ENCODE results near the gene PDF. TPM values are rescaled to one million over a fixed set of nuclear protein-coding genes. Genes with fewer than 3 reads are reported as not detected.
A peak's percentile ranks its signal among the peaks of the same experiment; 100 is the strongest.
"Not testable (repeated sequence)": the region's sequence is repeated elsewhere in the genome, so short reads cannot be mapped to it uniquely, and the experiment has no call there.

The PDF gene
- total RNA-seq (1 to 10 TPM; 4.1 to 4.3 TPM), total RNA-seq (1.1 to 3.1 reads per million in 2 donors)

- H3K36me3 Mint-ChIP-seq (ENCODE audit: low read depth) = no peaks in the 10 kb centered on the region
- peaks cover 33% of the 10 kb centered on the region for H3K4me1 Mint-ChIP-seq
- H3K9me3 ChIP-seq (ENCODE audit: control insufficient read depth, low read length, poor library complexity, severe bottlenecking) = no peaks in the 10 kb centered on the region
- H3K4me3 Mint-ChIP-seq = peak within 1 kb of the TSS; percentile 89
- no peaks in the 10 kb centered on the region for H3K27me3 Mint-ChIP-seq
- ATAC-seq (peak; percentile 95), DNase-seq (peak; percentile 62 to 84 (median 82))
- peak within 1 kb of the TSS; percentile 72 for H3K27ac Mint-ChIP-seq
Observed at GRCh38 chr16:69330286-69331109, at the start of gene PDF. PDF (minus strand) TSS chr16:69330588; CDS start chr16:69330570, 18 bp downstream.

- H3K27me3 Mint-ChIP-seq = no peaks in the 10 kb centered on the region
- peak overlapping the region; percentile 54 for H3K27ac Mint-ChIP-seq
- no peak for ATAC-seq
- H3K4me1 Mint-ChIP-seq = peaks cover 10% of the 10 kb centered on the region
- peaks cover 5% of the 10 kb centered on the region for H3K36me3 Mint-ChIP-seq (ENCODE audit: low read depth)
- DNase-seq = no peak
- H3K4me3 Mint-ChIP-seq = no peak overlapping the region
- H3K9me3 ChIP-seq (ENCODE audit: control insufficient read depth, low read length, poor library complexity, severe bottlenecking) = no peaks in the 10 kb centered on the region
Observed at GRCh38 chr16:69378760-69379159, 48.4 kb upstream of the PDF start.

GRCh38 chr16:69378036-69378435, 47.6 kb upstream of the PDF start:
- no peaks in the 10 kb centered on the region for H3K27me3 Mint-ChIP-seq
- no peaks in the 10 kb centered on the region for H3K9me3 ChIP-seq (ENCODE audit: control insufficient read depth, low read length, poor library complexity, severe bottlenecking)
- peak overlapping the region; percentile 54 for H3K27ac Mint-ChIP-seq
- H3K4me1 Mint-ChIP-seq = peaks cover 10% of the 10 kb centered on the region
- H3K36me3 Mint-ChIP-seq (ENCODE audit: low read depth) = peaks cover 5% of the 10 kb centered on the region
- no peak for ATAC-seq
- no peak overlapping the region for H3K4me3 Mint-ChIP-seq
- no peak for DNase-seq

- Mint-ChIP-seq H3K36me3 (ENCODE audit: low read depth) (peaks cover 5% of the 10 kb centered on the region), H3K4me3 (no peak overlapping the region), H3K4me1 (peaks cover 11% of the 10 kb centered on the region), H3K27me3 (no peaks in the 10 kb centered on the region), H3K27ac (peak overlapping the region; percentile 81)
- DNase-seq (no peak), ATAC-seq (no peak)
- no peaks in the 10 kb centered on the region for H3K9me3 ChIP-seq (ENCODE audit: control insufficient read depth, low read length, poor library complexity, severe bottlenecking)
Observed at GRCh38 chr16:69376393-69377059, 46.1 kb upstream of the PDF start.

GRCh38 chr16:69373019-69373418, 42.6 kb upstream of the PDF start:
- H3K9me3 ChIP-seq (ENCODE audit: control insufficient read depth, low read length, poor library complexity, severe bottlenecking) = no peaks in the 10 kb centered on the region
- Mint-ChIP-seq H3K4me3 (no peak overlapping the region), H3K36me3 (ENCODE audit: low read depth) (peaks cover 11% of the 10 kb centered on the region), H3K4me1 (peaks cover 15% of the 10 kb centered on the region), H3K27ac (no peak overlapping the region), H3K27me3 (no peaks in the 10 kb centered on the region)
- ATAC-seq (no peak), DNase-seq (no peak)

GRCh38 chr16:69371564-69371963, 41.2 kb upstream of the PDF start:
- Mint-ChIP-seq H3K36me3 (ENCODE audit: low read depth) (peaks cover 10% of the 10 kb centered on the region), H3K27me3 (no peaks in the 10 kb centered on the region), H3K27ac (peak overlapping the region; percentile 86), H3K4me1 (peaks cover 12% of the 10 kb centered on the region), H3K4me3 (no peak overlapping the region)
- DNase-seq (no peak), ATAC-seq (no peak)
- no peaks in the 10 kb centered on the region for H3K9me3 ChIP-seq (ENCODE audit: control insufficient read depth, low read length, poor library complexity, severe bottlenecking)

- no peak overlapping the region for H3K4me3 Mint-ChIP-seq
- peaks cover 20% of the 10 kb centered on the region for H3K4me1 Mint-ChIP-seq
- peaks cover 10% of the 10 kb centered on the region for H3K36me3 Mint-ChIP-seq (ENCODE audit: low read depth)
- ATAC-seq (no peak), DNase-seq (no peak)
- H3K27me3 Mint-ChIP-seq = no peaks in the 10 kb centered on the region
- H3K9me3 ChIP-seq (ENCODE audit: control insufficient read depth, low read length, poor library complexity, severe bottlenecking) = no peaks in the 10 kb centered on the region
- H3K27ac Mint-ChIP-seq = no peak overlapping the region
Observed at GRCh38 chr16:69368866-69369265, 38.5 kb upstream of the PDF start.

GRCh38 chr16:69367980-69368379, 37.6 kb upstream of the PDF start:
- Mint-ChIP-seq H3K4me3 (no peak overlapping the region), H3K27ac (peak overlapping the region; percentile 43), H3K36me3 (ENCODE audit: low read depth) (peaks cover 10% of the 10 kb centered on the region), H3K4me1 (peaks cover 23% of the 10 kb centered on the region), H3K27me3 (no peaks in the 10 kb centered on the region)
- ATAC-seq (no peak), DNase-seq (no peak)
- no peaks in the 10 kb centered on the region for H3K9me3 ChIP-seq (ENCODE audit: control insufficient read depth, low read length, poor library complexity, severe bottlenecking)

GRCh38 chr16:69366431-69366830, 36.0 kb upstream of the PDF start:
- Mint-ChIP-seq H3K4me3 (peak overlapping the region; percentile 12), H3K27ac (peak overlapping the region; percentile 51), H3K36me3 (ENCODE audit: low read depth) (peaks cover 14% of the 10 kb centered on the region), H3K4me1 (peaks cover 29% of the 10 kb centered on the region), H3K27me3 (no peaks in the 10 kb centered on the region)
- DNase-seq = no peak
- no peaks in the 10 kb centered on the region for H3K9me3 ChIP-seq (ENCODE audit: control insufficient read depth, low read length, poor library complexity, severe bottlenecking)
- no peak for ATAC-seq

- H3K9me3 ChIP-seq (ENCODE audit: control insufficient read depth, low read length, poor library complexity, severe bottlenecking) = no peaks in the 10 kb centered on the region
- no peak overlapping the region for H3K4me3 Mint-ChIP-seq
- peaks cover 15% of the 10 kb centered on the region for H3K36me3 Mint-ChIP-seq (ENCODE audit: low read depth)
- DNase-seq = no peak
- peaks cover 29% of the 10 kb centered on the region for H3K4me1 Mint-ChIP-seq
- H3K27ac Mint-ChIP-seq = peak overlapping the region; percentile 51
- ATAC-seq = no peak
- H3K27me3 Mint-ChIP-seq = no peaks in the 10 kb centered on the region
Observed at GRCh38 chr16:69365901-69366300, 35.5 kb upstream of the PDF start.

GRCh38 chr16:69364088-69364487, 33.7 kb upstream of the PDF start:
- peak overlapping the region; percentile 79 for H3K27ac Mint-ChIP-seq
- H3K9me3 ChIP-seq (ENCODE audit: control insufficient read depth, low read length, poor library complexity, severe bottlenecking) = no peaks in the 10 kb centered on the region
- H3K4me1 Mint-ChIP-seq = peaks cover 22% of the 10 kb centered on the region
- no peaks in the 10 kb centered on the region for H3K27me3 Mint-ChIP-seq
- H3K36me3 Mint-ChIP-seq (ENCODE audit: low read depth) = peaks cover 8% of the 10 kb centered on the region
- DNase-seq (no peak), ATAC-seq (no peak)
- H3K4me3 Mint-ChIP-seq = no peak overlapping the region

- H3K9me3 ChIP-seq (ENCODE audit: control insufficient read depth, low read length, poor library complexity, severe bottlenecking) = no peaks in the 10 kb centered on the region
- DNase-seq (no peak), ATAC-seq (no peak)
- peaks cover 8% of the 10 kb centered on the region for H3K36me3 Mint-ChIP-seq (ENCODE audit: low read depth)
- peaks cover 22% of the 10 kb centered on the region for H3K4me1 Mint-ChIP-seq
- H3K27me3 Mint-ChIP-seq = no peaks in the 10 kb centered on the region
- H3K27ac Mint-ChIP-seq = no peak overlapping the region
- no peak overlapping the region for H3K4me3 Mint-ChIP-seq
Observed at GRCh38 chr16:69363281-69363717, 32.9 kb upstream of the PDF start.

GRCh38 chr16:69360070-69360469, 29.7 kb upstream of the PDF start:
- H3K27me3 Mint-ChIP-seq; H3K36me3 Mint-ChIP-seq (ENCODE audit: low read depth); H3K27ac Mint-ChIP-seq: not testable (repeated sequence)

More at GRCh38 chr16:69360070-69360469, 29.7 kb upstream of the PDF start:
- not testable (repeated sequence) for DNase-seq; ATAC-seq; H3K4me3 Mint-ChIP-seq; H3K9me3 ChIP-seq (ENCODE audit: control insufficient read depth, low read length, poor library complexity, severe bottlenecking)
- peaks cover 16% of the 10 kb centered on the region for H3K4me1 Mint-ChIP-seq
